Ovary (tissue), 3 donors: ENCODE measurements around the gene GPR25.

Experiments
- CTCF ChIP-seq, 3 donors: fragments of 450-650 bp in 2 of 3; fragments of 200-600 bp in 1 of 3; IDR thresholded peaks; one replicate each; pipeline versions ENCODE4 v1.5.1 to v1.8.0; 2016 to 2022; ENCODE audit warnings: antibody characterized with exemption in 3 of 3, mild to moderate bottlenecking in 1 of 3
- EP300 ChIP-seq: sonication (generic); formaldehyde crosslinking; IDR thresholded peaks from one replicate; pipeline ENCODE4 v1.6.1; 2017; ENCODE audit warnings: antibody characterized with exemption
- POLR2A ChIP-seq: fragments of 450-650 bp; IDR thresholded peaks from one replicate; pipeline ENCODE4 v1.6.1; 2017; ENCODE audit warnings: antibody characterized with exemption, mild to moderate bottlenecking, moderate library complexity
- donor health status: DM: no; HTN: no; CAD: no.

- TF ChIP-seq CTCF (IDR thresholded peaks at IDR 0.05): no peak
- TF ChIP-seq EP300: no peak
- no peak for TF ChIP-seq POLR2A
Measured at GRCh38 chr1:200899015-200899386, 26.2 kb downstream of the GPR25 start.
